GM20000 (cell line): ENCODE measurements around the gene NXPH3.

Source experiments
- DNase-seq: peaks from one replicate; pipeline ENCODE4 v3.0.0; 2012; ENCODE audit warnings: low spot score
- CTCF ChIP-seq: IDR thresholded peaks from 2 replicates; pipeline ENCODE4 v1.5.1; 2012; ENCODE audit warnings: mild to moderate bottlenecking, control low read depth; ENCODE audit errors: extremely low read depth, missing control alignments

NXPH3 gene

GRCh38 chr17:49590874-49591273, 15.2 kb downstream of the NXPH3 start:
- TF ChIP-seq CTCF = no peak
- DNase-seq = no peak

GRCh38 chr17:49592263-49592662, 16.6 kb downstream of the NXPH3 start:
- DNase-seq = no peak
- TF ChIP-seq CTCF = no peak

- no peak for TF ChIP-seq CTCF
- no peak for DNase-seq
Measured at GRCh38 chr17:49595328-49595727, 19.7 kb downstream of the NXPH3 start.

DNA sequence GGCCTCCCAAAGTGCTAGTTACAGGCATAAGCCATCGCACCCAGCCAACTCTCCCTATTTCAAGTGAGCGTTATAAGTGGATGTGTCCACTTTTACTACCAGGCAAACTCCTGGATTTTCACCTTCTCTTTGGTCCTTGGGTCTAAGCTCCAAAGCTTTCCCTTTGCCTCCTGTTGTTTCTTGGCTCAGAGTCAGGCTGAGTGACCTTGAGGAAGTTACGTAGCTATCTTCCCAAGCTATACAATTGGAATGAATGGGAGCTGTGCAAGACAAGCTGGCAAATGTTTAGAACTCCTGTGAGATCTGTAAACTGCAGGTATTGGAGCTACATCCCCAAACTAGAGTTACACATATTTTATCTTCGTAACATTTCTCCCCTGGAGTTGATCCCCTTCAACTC, 20.3 kb downstream of the NXPH3 start:
- DNase-seq = no peak
- no peak for TF ChIP-seq CTCF

GRCh38 chr17:49596613-49597244, 21.1 kb downstream of the NXPH3 start:
- DNase-seq = no peak
- TF ChIP-seq CTCF = no peak

GRCh38 chr17:49597436-49597835, 21.8 kb downstream of the NXPH3 start:
- DNase-seq = no peak
- TF ChIP-seq CTCF = no peak

DNA sequence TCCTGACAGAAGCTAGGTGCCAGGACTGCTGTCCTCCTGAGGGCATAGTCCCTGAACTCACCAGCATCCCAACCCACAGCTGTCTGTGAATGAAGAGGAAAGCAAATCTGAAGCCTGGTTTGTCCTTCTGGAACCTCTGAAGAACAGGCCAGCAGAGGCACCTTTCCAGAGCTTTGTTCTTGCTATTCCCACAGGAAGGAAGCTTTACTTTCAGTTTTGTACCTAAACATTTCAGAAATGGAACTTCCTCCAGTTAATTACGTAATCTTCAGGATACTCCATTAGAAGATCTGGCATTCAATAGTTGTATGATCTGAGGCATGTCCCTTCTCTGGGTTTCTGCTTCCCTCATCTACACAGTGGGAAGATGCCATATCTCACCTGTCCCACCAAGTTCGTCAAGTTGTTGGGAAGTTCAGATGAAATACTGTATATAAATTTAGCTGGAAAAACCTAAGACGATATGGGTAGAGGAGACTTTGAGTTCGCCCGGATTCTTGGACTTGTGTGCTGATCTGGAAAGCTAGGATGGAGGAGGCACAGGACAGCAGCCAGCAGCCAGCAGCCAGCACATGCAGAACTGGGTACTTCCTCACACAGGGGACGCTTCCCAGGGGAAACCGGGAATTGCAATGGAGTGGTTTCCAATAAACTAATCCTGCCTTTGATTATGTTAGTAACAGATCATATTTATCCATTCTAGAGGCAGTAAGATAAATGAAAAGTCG, 22.4 kb downstream of the NXPH3 start:
- no peak for TF ChIP-seq CTCF
- DNase-seq = no peak
